Stimulated activated CD4-positive, alpha-beta T cell treated with anti-CD3 and anti-CD28 coated beads, Interleukin-4, amount 100 ng/mL, for 48 hours (primary cell): ENCODE measurements around the gene TMEM236.

Experiments
- DNase-seq, 2 donors: peaks; one replicate each; pipeline ENCODE4 v3.0.0-alpha.2; 2020; ENCODE audit warnings: low read depth in 2 of 2

Gene TMEM236

GRCh38 chr10:17740668-17741067 is 11.3 kb upstream of the TMEM236 start:
- DNase-seq = no peak

DNA sequence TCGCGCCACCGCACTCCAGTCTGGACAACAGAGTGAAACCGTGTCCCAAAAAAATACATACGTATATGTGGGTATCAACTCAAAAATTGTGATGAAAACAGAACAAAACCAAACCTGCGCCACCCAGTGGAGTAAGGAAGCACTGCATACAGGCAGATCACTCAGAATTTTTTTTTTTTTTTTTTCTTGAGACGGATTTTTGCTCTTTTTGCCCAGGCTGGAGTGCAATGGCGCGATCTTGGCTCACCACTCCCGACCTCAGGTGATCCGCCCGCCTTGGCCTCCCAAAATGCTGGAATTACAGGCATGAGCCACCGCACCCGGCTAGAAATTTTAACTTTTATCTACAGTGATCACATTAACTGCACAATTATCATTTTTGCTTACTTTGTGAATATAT is 9.1 kb upstream of the TMEM236 start:
- peak; percentile 58 to 71 for DNase-seq

DNA sequence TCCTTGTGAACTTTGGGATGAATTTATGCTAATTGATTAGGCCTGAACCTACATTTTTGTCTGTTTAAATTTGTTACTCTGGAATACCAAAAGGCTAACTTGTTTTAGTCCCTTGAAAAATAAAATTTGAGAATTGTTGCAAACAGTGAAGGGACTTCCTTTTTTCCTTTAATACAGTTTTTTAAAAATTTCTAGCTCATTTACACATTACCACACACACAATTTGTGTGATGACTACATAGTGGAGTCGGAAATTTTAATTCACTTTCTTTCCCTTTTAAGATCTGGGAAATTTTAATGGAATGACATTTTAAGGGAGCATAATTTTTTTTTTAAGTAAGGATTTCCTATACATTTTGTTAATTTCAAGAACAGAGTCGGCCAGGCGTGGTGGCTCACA is 8.6 kb upstream of the TMEM236 start:
- DNase-seq = no peak

DNA sequence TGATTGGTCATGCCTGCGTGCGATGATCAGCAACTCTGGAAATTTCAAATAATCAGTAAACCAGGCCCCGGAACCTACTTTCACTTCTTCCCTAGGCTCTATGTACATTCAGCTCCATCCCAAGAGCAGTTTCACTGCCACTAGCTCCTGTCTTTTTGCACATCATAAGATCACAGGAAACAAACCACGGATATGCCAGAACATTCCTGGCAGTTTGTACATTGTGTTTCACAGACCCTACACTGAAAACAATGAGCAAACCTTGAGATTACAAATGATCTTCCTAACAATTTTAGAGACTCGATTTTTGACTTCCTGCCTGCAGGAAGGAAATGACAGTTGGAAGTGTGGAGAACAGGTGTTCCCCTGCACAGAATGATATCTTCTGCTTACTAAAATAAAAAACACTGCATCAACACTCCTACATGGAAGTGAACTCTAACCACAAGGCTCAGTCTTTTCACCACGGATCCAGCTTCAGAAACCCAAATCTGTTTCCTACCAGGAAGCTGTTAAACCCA is 7.6 kb upstream of the TMEM236 start:
- DNase-seq = no peak

DNA sequence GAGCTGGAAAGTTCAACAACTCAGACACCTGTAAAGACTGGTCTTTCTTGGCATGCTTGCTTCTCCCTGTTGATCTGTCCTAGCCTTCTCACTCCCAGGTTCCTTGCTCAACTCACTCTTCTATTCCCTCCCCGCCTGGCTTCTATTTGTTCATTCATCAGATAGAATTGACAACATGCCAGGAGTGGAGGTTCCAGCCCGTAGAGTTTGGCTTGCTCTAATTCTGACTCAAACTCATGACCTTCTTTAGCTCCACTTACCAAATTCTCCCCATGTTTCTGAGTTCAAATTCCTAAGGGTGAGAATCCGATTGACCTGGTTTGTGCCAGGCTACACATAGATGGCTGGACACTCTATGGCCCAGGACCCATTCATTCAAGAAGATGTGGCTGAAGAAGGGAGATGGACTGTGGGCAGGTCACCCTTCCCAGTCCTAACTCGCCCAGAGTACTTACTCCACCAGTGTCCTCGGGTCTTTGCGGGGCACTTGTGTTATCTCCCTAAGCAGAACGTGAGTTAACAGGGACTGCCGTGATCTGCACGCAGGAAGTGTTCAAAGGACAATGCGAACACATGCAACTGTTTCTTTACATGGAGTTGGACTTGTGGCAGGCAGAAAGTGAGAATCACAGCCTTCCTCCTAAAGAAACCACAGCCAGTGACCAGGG is 4.0 kb upstream of the TMEM236 start:
- no peak for DNase-seq

- DNase-seq = no peak
Observed at GRCh38 chr10:17749890-17750289, 2.1 kb upstream of the TMEM236 start.

- no peak for DNase-seq
Observed at GRCh38 chr10:17756557-17757217, 4.7 kb downstream of the TMEM236 start.

GRCh38 chr10:17758200-17758599 is 6.2 kb downstream of the TMEM236 start:
- no peak for DNase-seq

DNA sequence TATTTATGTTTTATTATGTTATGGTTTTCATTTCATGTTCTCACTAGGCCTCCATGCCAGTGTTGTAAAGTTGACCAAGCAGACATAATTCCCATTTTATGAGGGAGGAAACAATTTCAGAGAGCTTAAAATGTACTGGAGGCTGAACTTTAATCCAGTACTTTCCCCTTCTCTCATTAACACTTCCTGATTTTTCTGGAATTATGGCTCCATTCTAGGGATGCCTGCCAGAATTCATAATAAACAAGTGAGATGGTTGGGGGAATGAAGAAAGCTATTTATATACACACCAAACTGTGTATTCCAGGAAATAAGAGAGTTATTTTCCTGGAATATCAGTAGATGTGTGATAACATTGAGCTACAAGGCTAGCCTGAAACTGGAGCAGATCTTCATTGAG is 6.9 kb downstream of the TMEM236 start:
- DNase-seq = no peak

- no peak for DNase-seq
Observed at GRCh38 chr10:17764142-17764541, 12.1 kb downstream of the TMEM236 start.

GRCh38 chr10:17765602-17766001 is 13.6 kb downstream of the TMEM236 start:
- no peak for DNase-seq

- no peak for DNase-seq
Observed at GRCh38 chr10:17766731-17767130, 14.7 kb downstream of the TMEM236 start.

GRCh38 chr10:17768496-17768895 is 16.5 kb downstream of the TMEM236 start:
- no peak for DNase-seq

DNA sequence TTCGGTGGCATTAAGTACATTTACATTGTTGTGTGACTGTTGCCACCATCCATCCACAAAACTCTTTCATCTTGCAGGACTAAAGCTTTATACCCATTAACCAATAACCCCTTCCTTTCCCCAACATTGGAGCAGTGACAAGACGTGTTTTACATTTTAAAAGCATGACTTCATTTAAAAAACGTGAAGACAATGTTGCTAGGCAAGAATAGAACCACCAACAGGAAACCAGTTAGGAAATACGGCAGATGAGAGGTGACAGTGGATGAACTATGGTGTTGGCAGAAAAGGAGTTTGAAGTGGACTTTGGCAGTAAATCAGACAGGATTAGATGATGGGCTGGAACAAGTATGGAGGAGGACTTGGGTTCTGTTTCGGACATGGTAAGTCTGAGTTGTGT is 17.0 kb downstream of the TMEM236 start:
- DNase-seq = no peak

- DNase-seq = no peak
Observed at GRCh38 chr10:17771017-17771416, 19.0 kb downstream of the TMEM236 start.

GRCh38 chr10:17779784-17780183 is 27.8 kb downstream of the TMEM236 start:
- no peak for DNase-seq

GRCh38 chr10:17780727-17781126 is 28.7 kb downstream of the TMEM236 start:
- DNase-seq = no peak

DNA sequence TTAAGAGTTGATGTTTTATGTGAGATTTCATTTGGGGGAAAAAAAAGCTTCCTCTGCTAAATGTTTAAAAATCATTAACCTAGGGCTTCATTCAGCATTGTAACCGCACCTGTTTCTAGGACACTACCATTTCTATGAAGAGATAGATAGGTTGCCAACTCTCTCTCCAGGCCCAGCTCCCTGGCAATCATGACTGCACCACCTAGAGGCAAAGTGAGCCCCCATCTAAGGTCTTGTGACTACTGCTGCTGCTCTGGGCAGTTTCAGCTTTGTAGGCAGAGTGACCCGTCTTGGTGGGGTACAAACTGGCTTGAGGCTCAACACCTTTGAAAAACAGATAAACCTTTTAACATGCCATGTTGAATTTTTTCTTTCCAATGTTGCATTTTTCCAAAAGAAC is 29.9 kb downstream of the TMEM236 start:
- no peak for DNase-seq

GRCh38 chr10:17782921-17783665 is 31.1 kb downstream of the TMEM236 start:
- DNase-seq = no peak

DNA sequence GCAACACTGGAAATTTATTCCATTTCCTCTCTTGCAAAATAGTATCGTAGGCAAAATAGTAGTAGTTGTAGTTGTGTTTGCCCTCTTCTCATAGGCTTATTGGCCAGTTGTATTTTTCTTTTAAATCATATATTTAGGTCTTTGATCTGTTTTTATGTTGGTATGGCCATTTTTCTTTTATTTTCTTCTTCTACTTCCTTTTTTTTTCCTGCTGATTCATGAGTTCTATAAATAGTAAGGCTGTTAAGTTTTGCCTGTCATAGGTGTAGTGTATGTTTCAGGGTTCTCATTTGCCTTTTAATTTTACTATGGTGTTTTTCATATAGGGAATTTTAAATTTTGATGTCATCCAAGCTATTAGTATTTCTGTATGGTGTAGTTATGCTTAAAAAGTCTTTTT is 31.8 kb downstream of the TMEM236 start:
- DNase-seq = no peak

- no peak for DNase-seq
Observed at GRCh38 chr10:17784688-17785087, 32.7 kb downstream of the TMEM236 start.

DNA sequence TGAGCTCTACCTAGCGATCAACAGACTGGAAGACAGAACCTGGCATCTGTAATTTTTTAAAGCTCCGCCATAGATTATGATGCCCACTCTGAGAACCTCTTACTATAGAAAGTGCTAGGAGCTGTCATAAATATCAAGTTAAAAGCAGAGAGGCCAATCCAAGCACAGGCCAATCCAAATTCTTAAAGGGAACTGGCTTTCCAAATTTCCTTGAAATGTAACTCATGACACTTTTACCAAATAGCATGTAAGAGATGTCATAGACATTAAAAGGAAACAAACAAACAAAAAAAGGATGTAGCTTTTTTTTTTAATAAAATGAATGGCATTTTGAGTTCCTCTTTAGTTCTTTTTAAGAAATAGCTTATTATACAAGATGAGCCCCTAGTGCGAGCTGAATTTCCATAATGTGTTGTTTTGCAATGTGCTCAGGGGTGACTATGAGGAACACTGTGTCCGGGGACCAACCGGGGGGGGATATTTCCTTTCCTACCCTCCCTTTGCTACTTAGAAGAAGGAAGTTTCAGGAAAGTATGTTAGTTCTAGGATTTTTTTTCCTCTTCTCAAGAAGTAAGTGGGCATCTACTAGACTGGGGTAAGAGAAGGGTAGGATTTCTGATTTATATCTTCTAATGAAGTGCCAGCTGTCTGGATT is 33.4 kb downstream of the TMEM236 start:
- no peak for DNase-seq
